Caco-2 (cell line): Measurements from ENCODE around the gene SOX9. TPM values are rescaled to one million over a fixed set of nuclear protein-coding genes. Genes with fewer than 3 reads are reported as not detected.
"Not testable (repeated sequence)": the region's sequence is repeated elsewhere in the genome, so short reads cannot be mapped to it uniquely, and the experiment has no call there.

Source experiments
- BruUV-seq: library from RNA; stranded (reverse); fragments of 400-500 nt; replicated peaks from 2 replicates; lab custom pipeline; 2021; lab: Mats Ljungman, UMichigan
- CTCF ChIA-PET: fragments of 300-600 bp; sonication (Branson Sonifier 250); formaldehyde crosslinking; loops from one replicate; lab custom pipeline; 2022; ENCODE audit warnings: antibody characterized with exemption; lab: Charles Lee
- POLR2A ChIA-PET: fragments of 300-600 bp; sonication (Branson Sonifier 250); formaldehyde crosslinking; loops from one replicate; lab custom pipeline; 2022; ENCODE audit warnings: antibody characterized with exemption; lab: Charles Lee
- DNase-seq, 2 experiments: peaks; one replicate each; pipeline versions ENCODE4 v3.0.0 to v3.0.0-alpha.2; 2020 to 2022
- H3K27me3 ChIP-seq: replicated peaks from 2 replicates; pipeline ENCODE4 v1.6.0; 2011; ENCODE audit warnings: low read length; ENCODE audit not compliant: control insufficient read depth, insufficient read depth
- H3K36me3 ChIP-seq: 2 replicates; pipeline ENCODE4 v1.5.1; 2011; ENCODE audit warnings: low read length; ENCODE audit not compliant: control insufficient read depth, insufficient read depth
- H3K4me1 ChIP-seq: fragments of 250-450 bp; sonication (Bioruptor Pico); 2 replicates; pipeline ENCODE4 v1.5.1; 2020; ENCODE audit warnings: mild to moderate bottlenecking
- H3K4me3 ChIP-seq: 2 replicates; pipeline ENCODE4 v1.5.1; 2011; ENCODE audit warnings: low read depth, mild to moderate bottlenecking, control low read depth, low read length
- H3K9me3 ChIP-seq: fragments of 250-450 bp; sonication (Bioruptor Pico); 2 replicates; pipeline ENCODE4 v1.5.1; 2020; ENCODE audit warnings: mild to moderate bottlenecking, moderate library complexity
- H3K27ac Mint-ChIP-seq: one replicate; pipeline ENCODE4 v1.8.0; 2022; ENCODE audit warnings: mixed read lengths; ENCODE audit not compliant: unreplicated experiment
- H3K27me3 Mint-ChIP-seq: one replicate; pipeline ENCODE4 v1.8.0; 2022; ENCODE audit warnings: mixed read lengths; ENCODE audit not compliant: insufficient read depth, unreplicated experiment
- H3K36me3 Mint-ChIP-seq: one replicate; pipeline ENCODE4 v1.8.0; 2022; ENCODE audit warnings: mild to moderate bottlenecking, mixed read lengths; ENCODE audit not compliant: insufficient read depth, unreplicated experiment
- H3K4me1 Mint-ChIP-seq: one replicate; pipeline ENCODE4 v1.8.0; 2022; ENCODE audit warnings: low read depth, mixed read lengths; ENCODE audit not compliant: unreplicated experiment
- H3K4me3 Mint-ChIP-seq: one replicate; pipeline ENCODE4 v1.8.0; 2022; ENCODE audit warnings: mild to moderate bottlenecking, moderate library complexity, mixed read lengths; ENCODE audit not compliant: unreplicated experiment
- H3K9me3 Mint-ChIP-seq: one replicate; pipeline ENCODE4 v1.8.0; 2022; ENCODE audit warnings: mixed read lengths; ENCODE audit not compliant: unreplicated experiment
- CTCF ChIP-seq, 2 experiments: fragments of 200-600 bp in 1 of 2; IDR thresholded peaks; 1 replicate in 1 of 2; 2 replicates in 1 of 2; pipeline versions ENCODE4 v1.5.1 to v1.8.0; 2011 to 2022; ENCODE audit warnings: antibody characterized with exemption in 1 of 2, control low read depth in 1 of 2, inconsistent platforms in 1 of 2, low read depth in 1 of 2, low read length in 1 of 2, mild to moderate bottlenecking in 1 of 2, moderate library complexity in 1 of 2; ENCODE audit not compliant: insufficient read depth in 1 of 2, severe bottlenecking in 1 of 2, unreplicated experiment in 1 of 2
- intact Hi-C: fragments of 100-400 bp; cut with micrococcal nuclease; formaldehyde crosslinking; loops from one replicate; pipeline ENCODE4 v1.10.0; 2022; ENCODE audit not compliant: unreplicated experiment
- total RNA-seq: library from RNA; stranded (reverse); gene quantifications from 2 replicates; pipeline ENCODE4 v1.2.3, GENCODE V29; 2022

SOX9 gene
- total RNA-seq, 1 experiment from 2014 or later, result 46.2 TPM

GRCh38 chr17:72141336-72141735 is 20.5 kb downstream of the SOX9 start:
- Mint-ChIP-seq H3K9me3 (peaks cover 9% of the 10 kb centered on the region), H3K4me3 (no peak overlapping the region), H3K27me3 (peaks cover under 1% of the 10 kb centered on the region), H3K36me3 (no peaks in the 10 kb centered on the region), H3K27ac (no peak overlapping the region), H3K4me1 (no peaks in the 10 kb centered on the region)
- Histone ChIP-seq H3K27me3 (no peaks in the 10 kb centered on the region), H3K36me3 (no peaks in the 10 kb centered on the region), H3K4me3 (no peak overlapping the region), H3K4me1 (peaks cover 7% of the 10 kb centered on the region), H3K9me3 (no peaks in the 10 kb centered on the region)
- no peak for TF ChIP-seq CTCF (IDR thresholded peaks at IDR 0.05; ENCODE audit: insufficient read depth in 1 of 2, low read depth in 1 of 2, low read length in 1 of 2, severe bottlenecking in 1 of 2, unreplicated experiment in 1 of 2)
- ChIA-PET POLR2A (no interaction called here), CTCF (no interaction called here)
- no peak for DNase-seq
- no TSS peak for BruUV-seq
- intact Hi-C loops, result no loop called here

- H3K36me3 ChIP-seq, H3K4me1 Mint-ChIP-seq, DNase-seq, H3K27ac Mint-ChIP-seq, H3K4me1 ChIP-seq, H3K27me3 Mint-ChIP-seq, H3K36me3 Mint-ChIP-seq, H3K27me3 ChIP-seq, H3K9me3 ChIP-seq, H3K4me3 ChIP-seq, POLR2A ChIA-PET, BruUV-seq, intact Hi-C loops, H3K4me3 Mint-ChIP-seq: not testable (repeated sequence)
- CTCF ChIA-PET, result interaction anchor here (1.2 kb wide), 1 partner anchor 20 kb away, joined by 3 read pairs; no protein-coding TSS in a partner anchor
- peaks cover 16% of the 10 kb centered on the region for H3K9me3 Mint-ChIP-seq
Measured at GRCh38 chr17:72142097-72142496, 21.3 kb downstream of the SOX9 start.

- POLR2A ChIA-PET, result interaction anchor here (0.9 kb wide), 2 partner anchors 16 to 22 kb away, joined by 3 to 5 read pairs; partner anchors contain the start of gene SOX9
- Histone ChIP-seq H3K9me3 (no peaks in the 10 kb centered on the region), H3K4me3 (no peak overlapping the region), H3K36me3 (no peaks in the 10 kb centered on the region), H3K4me1 (peaks cover 7% of the 10 kb centered on the region), H3K27me3 (no peaks in the 10 kb centered on the region)
- no peaks in the 10 kb centered on the region for H3K36me3 Mint-ChIP-seq
- CTCF ChIA-PET, result interaction anchor here (0.9 to 1.2 kb wide), 2 partner anchors 21 to 414 kb away, joined by 3 to 4 read pairs; no protein-coding TSS in a partner anchor
- no peak overlapping the region for H3K27ac Mint-ChIP-seq
- no peak for TF ChIP-seq CTCF (IDR thresholded peaks at IDR 0.05; ENCODE audit: insufficient read depth in 1 of 2, low read depth in 1 of 2, low read length in 1 of 2, severe bottlenecking in 1 of 2, unreplicated experiment in 1 of 2)
- peaks cover 19% of the 10 kb centered on the region for H3K9me3 Mint-ChIP-seq
- BruUV-seq, result no TSS peak
- peaks cover 3% of the 10 kb centered on the region for H3K27me3 Mint-ChIP-seq
- no peak for DNase-seq
- H3K4me1 Mint-ChIP-seq, result no peaks in the 10 kb centered on the region
- no peak overlapping the region for H3K4me3 Mint-ChIP-seq
- intact Hi-C loops, result no loop called here
Measured at GRCh38 chr17:72142614-72143013, 21.8 kb downstream of the SOX9 start.
